GOT3 (cell line): ENCODE measurements around the gene SFT2D2.

Experiments used
- DNase-seq: peaks from one replicate; lab custom pipeline; 2025; ENCODE audit warnings: mixed read lengths; lab: John Stamatoyannopoulos, UW

Gene SFT2D2

DNA sequence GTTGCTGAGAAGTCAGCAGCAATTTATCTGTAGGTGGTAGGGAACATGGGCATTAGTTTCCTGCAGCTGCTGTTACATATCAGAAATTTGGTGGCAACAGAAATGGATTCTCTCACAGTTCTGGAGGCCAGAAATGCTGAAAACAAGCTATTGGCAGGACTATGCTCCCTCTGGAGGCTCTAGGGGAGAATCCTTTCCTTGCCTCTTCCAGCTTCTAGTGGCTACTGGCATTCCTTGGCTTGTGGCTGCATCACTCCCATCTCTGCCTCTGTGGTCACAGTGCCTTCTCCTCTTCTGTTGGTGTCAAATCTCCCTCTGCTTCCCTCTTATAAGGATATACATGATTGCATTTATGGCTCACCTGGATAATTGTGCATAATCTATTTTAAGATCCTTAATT, 2.5 kb upstream of the SFT2D2 start:
- DNase-seq: no peak

DNA sequence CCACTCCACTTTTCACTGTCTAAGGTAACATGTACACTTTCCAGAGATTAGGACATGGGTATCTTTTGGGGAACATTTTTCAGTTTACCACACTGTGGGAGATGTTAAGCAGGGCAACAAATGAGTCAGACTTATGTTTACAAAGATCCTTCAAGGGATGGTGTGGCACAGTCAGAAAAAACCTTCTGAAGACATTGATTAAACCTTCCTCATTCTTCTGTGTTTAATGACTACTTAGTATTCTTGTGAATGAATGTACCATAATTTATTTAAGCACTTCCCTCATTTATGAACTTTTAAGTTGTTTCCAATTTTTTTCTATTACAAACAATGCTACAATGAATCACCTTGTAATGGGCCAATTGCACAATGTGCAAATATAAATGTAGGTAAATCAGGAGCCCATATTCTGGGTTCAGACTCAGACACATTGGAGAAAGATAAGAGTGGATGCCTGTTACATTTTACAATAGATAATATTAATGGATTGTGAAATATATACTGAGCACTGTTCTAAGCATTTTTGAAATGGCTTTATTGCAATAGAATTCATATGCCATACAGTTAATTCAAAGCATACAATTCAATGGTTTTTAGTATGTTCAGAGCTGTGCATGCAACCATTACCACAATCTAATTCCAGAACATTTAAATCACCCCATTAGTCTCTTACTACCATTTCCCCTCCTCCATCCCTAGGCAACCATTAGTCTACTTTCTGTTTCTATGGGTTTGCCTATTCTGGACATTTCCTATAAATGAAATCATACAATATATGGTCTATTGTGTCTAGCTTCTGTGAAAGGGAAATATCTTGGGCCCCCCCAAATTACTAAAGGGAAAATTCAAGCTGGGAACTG, 1.9 kb upstream of the SFT2D2 start:
- DNase-seq: no peak

GRCh38 chr1:168224991-168225390, 813 bp upstream of the SFT2D2 start:
- no peak for DNase-seq

GRCh38 chr1:168227620-168228019, 1.8 kb downstream of the SFT2D2 start:
- DNase-seq: no peak

DNA sequence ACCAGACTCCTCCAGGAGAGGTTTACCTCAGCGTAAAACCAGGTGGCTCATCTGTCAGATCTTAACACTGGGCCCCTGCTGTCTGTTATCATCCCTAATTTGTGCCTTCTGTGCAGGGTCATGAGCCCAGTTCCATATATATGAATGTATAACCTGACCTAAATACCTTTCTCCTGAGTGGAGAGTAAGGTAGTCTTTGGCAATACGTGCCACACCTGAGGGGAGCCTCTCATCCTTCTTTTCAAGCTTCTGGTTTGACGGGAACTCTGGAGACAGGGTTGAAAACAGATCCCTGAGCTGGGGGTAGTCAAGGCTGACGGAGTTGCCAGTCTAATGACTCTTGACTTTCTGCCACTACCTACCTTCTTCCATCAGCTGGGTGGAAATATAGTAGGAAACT, 4.1 kb downstream of the SFT2D2 start:
- no peak for DNase-seq

GRCh38 chr1:168230709-168231108, 4.9 kb downstream of the SFT2D2 start:
- no peak for DNase-seq

DNA sequence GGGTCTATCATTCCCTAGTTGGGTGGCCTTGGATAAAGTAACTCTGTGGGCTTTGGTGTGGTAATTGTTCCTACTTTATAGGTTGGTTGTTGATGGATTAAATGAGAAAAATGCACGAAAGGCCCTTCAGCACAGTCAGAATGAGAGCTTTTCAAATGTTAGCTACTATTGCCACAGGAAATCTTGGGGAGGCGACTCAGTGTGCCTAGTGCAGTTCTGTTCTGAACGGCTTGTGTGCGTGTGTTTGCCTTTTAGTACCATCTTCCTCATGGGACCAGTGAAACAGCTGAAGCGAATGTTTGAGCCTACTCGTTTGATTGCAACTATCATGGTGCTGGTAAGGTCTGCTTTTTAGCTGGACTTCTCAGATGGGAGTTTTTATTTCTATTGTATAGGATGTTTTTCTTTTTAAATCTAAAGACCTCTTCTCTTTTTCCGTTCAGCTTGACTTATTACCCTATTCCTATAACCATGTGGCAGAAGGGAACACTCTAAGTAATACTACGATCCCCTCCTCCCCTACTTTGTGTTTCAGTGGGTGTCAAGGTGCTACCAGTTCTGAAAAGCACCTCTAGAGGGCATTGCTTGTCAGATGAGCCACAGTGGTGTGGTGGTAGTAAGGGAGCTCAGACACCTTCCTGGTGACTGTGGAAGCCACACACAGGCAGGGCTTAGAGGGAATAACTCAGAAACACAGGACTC, 9.2 kb downstream of the SFT2D2 start:
- no peak for DNase-seq

DNA sequence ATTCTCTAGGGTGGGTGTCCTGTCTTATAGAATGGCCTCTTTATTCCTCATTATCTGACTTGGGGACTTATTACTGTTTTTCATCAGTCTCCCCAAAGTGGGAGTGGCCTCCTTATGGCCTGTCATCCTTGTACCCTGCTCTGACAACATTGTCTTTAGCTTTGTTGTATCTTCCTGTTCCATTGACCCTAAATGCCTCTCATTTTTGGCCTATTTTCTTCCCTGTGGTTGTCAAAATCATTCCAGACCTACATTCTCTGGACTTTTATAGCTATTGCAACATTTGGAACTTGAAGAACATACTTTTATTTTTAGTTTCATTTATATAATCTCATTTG, 9.7 kb downstream of the SFT2D2 start:
- DNase-seq: no peak

DNA sequence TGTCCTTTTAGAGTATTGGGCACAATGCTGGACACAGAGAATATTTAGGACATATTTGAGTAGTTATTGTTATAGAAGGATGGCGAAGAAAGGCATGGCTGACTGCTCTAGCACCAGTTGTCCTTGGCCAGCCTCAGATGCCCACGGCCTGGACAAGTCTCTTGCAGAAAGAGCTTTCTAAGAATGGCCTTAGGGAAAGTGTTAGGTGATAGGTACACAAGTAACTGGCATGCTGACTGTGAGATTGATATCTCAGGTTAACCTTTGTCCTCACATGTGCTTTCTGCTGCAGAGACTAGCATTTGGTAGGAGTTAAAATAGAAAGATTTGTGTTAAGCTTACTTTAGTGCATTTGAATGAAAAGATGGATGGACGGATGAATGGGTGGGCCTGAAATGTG, 10.1 kb downstream of the SFT2D2 start:
- DNase-seq: no peak

DNA sequence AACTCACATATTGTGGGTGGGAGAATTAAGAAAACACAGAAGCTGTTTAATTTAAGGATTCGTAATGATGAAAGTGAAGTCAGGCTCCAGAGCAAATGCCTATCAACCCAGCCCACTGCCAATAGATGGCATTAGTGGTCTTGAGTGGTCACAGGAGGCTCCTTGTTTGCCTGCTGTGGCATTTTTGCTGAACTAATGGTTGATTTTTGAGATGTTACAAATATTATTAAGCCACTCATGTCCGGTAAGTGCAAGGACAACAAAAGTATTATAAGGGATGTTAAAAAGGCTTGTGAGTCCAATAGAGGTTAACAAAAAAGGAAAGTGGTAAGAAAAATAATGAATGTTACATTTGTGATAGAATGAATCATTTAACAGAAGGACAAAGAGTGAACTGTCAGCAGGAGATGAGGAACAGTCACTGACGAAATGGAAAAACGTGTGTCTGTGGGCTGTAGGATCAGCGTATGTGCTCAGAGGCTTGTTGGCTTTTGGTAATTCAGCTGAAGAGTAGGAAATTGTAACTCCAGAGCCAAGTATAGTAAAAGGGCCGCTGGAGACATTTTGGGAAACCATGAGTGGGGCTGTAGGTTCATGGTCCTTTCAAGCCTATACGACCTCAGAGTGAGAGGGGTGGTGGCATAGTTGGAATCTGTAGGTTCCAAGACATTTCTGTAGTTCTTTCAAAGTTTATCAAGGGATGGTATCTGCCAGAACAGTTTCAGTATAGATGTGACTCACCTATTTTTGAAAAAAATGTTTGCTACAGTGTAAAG, 11.2 kb downstream of the SFT2D2 start:
- no peak for DNase-seq

DNA sequence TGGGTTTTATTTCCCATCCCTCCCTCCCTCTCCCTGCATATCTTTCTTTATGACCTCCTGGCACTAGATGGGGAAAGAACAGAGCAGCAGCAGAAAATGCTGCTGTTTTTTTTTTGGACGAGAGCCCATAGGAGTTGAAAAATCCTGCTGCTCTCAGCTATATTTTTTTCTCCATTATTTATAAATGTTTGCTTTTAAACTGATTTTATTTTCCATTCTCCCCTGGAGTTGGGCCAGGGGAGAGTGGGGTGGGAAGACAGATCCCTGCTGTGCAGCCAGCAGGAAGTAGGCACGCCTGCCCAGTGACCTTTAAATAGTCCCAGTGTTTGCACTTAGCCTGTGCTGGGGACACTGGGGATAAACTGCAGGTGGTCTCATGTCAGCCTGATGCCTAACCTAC, 17.4 kb downstream of the SFT2D2 start:
- no peak for DNase-seq

DNA sequence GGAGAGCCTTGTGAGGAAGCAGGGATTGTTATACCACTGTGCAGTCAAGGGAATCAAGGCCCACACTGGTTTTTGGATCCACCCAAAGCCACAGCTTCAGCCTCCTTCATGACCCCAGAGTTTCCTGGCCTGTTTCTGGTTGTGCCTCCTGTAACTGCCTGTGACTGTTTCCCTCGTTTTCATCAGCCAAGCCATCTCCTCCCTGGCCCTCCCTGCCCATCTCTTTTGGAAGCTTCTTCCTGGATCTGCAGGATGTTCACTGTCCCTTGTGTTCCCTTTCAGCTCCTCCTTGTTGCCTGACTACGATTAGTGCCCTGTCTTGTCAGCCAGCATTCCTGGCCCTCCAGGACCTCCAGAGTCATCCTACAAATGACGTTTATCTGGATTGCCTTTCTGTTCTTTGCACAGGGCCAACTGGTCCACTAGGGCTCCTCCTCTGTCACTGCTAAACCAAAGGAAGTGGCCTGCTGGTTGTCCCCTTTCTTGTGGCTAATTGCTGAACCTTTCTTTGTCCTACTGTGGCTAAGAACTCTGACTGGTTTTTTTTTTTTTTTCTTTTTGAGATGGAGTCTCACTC, 17.9 kb downstream of the SFT2D2 start:
- DNase-seq: no peak

DNA sequence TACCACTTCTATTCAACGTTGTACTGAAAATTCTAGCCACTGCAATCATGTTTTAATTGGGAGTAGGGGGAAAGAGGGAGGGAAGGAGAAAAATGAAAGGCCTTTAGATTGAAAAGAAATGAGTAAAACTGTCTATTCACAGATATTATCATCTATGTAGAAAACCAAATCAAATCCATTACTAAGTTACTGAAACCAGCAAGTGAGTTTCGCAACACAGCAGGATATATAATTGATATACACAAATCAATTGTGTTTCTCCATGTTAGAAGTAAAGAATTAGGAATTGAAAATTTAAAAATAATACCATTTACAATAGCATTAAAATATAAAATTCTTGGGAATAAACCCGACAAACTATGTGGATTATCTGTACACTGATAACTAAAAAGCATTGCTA, 19.2 kb downstream of the SFT2D2 start:
- no peak for DNase-seq

- no peak for DNase-seq
These were observed 20.7 kb downstream of the SFT2D2 start for GRCh38 chr1:168246506-168246905.

DNA sequence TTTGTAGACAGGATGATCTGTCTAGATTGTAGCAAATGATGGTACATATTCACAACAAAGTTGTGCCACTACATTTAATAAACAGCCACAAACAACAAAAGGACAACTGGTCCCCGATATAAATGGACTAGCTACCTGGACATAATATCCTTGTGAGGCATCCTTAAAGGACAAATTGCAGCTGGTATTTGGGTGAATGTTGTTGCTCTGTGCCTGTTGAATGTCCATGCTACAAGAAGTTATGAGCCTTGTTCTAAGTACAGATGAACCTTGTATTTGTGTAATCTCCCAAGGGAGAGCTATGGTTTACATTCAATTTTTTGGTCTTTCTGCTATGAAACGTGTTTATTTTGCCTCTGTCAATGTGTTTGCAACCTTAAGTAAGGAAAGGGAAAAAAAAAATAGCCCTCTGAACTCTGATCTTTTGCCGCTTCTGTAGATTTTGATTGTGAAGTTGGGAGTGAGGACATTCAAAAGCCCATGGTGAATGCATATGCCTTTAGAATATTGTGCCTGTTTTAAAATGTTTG, 26.5 kb downstream of the SFT2D2 start:
- DNase-seq: no peak

DNA sequence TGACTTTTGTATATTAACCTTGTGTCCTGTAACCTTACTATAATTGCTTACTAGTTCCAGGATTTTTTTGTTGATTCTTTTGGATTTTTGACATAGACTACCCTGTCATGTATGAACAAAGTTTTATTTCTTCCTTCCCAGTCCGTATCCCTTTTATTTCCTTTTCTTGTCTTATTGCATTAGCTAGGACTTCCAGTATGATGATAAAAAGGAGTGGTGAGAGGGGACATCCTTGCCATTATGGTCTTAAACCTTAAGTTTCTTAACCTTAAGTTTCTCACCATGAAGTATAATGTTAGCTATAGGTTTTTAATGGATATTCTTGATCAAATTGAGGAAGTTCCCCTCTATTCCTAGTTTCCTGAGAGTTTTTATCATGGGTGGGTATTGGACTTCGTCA, 30.4 kb downstream of the SFT2D2 start:
- no peak for DNase-seq

DNA sequence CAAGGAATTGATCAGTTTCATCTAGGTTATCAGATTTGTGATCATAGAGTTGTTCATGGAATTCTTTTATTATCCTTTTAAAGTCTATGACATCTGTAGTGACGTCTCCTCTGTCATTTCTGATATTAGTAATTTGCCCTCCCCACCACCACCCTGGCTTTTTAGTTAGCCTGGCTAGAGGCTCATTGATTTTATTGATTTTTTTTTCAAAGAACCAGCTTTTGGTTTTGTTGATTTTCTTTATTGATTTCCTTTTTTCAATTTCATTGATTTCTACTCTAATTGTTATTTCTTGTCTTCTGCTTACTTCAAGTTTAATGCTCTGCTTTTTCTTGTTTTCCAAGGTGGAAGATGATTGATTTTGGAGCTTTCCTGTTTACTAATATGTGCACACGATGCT, 31.6 kb downstream of the SFT2D2 start:
- no peak for DNase-seq

DNA sequence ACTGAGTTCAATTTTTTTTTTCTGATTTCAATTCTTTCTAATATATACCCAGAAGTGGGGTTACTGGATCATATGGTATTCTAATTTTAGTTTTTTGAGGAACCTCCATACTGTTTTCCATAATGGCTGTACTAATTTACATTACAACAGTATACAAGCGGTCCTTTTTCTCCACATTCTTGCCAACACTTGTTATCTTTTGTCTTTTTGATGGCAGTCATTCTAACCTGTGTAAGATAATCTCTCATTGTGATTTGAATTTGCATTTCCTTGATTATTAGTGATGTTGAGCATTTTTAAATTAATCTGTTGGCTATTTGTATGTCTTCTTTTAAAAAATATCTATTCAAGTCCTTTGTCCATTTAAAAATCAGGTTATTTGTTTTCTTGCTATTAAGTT, 33.8 kb downstream of the SFT2D2 start:
- no peak for DNase-seq

- no peak for DNase-seq
These were observed 34.6 kb downstream of the SFT2D2 start for GRCh38 chr1:168260393-168260792.

DNA sequence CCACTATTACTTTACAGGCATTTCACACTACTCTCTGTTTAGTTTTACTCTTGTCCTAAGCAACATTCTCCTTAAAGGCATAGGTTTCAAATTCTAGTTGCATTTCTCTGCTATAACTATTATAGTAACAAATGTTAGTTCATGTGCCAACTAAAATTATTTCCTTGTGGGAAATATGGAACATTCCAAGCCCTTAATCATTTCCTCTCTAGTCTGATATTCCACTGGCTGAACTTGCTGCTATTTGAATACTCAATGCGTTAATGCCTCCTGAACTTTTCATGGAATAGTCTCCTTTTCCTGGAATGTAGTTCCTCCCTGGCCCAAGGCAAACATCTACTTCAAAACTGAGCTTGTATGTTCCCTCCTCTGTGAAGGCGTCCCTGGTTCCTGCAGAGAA, 35.6 kb downstream of the SFT2D2 start:
- DNase-seq: no peak

DNA sequence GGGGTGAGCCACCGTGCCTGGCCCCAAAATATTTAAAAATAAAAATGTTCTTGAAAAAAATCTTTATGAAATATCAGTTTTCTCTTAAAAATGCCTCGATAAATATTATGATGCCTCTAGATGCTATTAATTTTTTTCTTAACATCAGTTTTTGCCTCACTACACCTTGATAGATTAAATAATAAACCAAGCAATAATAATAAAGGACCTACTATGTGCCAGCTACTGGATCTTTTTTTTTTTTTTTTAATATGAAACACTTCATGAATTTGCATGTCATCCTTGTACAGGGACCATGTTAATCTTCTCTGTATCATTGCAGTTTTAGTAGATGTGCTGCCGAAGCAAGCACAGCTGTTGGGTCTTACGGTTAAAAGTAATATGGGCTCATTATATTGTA, 37.3 kb downstream of the SFT2D2 start:
- no peak for DNase-seq

DNA sequence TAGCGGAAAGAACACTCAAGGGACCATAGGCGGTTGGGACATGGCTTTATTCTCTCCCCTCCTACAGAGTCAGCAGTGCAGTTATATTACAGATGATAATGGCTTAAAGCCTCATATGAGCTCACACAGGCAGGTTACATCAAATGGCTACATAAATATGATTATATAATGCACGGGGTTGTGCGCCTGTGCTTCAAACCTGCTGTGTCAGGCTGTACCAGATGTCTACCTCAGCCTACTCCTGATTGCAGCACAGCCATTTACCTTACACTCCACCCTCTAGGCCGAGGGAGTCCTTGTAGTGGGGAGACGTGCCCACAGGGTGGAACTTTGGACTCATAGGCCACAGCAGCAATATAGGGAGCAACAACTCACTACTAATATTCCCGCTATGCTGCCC, 38.5 kb downstream of the SFT2D2 start:
- DNase-seq: no peak
